Liver (tissue), 9 donors: ENCODE results near the gene EMX1. TPM values are rescaled to one million over a fixed set of nuclear protein-coding genes. Genes with fewer than 3 reads are reported as not detected.

Source experiments
- DNase-seq: peaks from one replicate; pipeline ENCODE4 v3.0.0-alpha.2; 2017; ENCODE audit warnings: low spot score
- H3K27ac ChIP-seq, 2 donors: one replicate each; pipeline ENCODE4 v1.7.0; 2013; ENCODE audit warnings: inconsistent platforms in 2 of 2, low read length in 2 of 2, control low read depth in 1 of 2, low read depth in 1 of 2, mild to moderate bottlenecking in 1 of 2
- H3K27me3 ChIP-seq, 4 donors: one replicate each; pipeline versions ENCODE4 v1.6.1 to v1.7.0; 2013; ENCODE audit warnings: low read length in 3 of 4, inconsistent platforms in 1 of 4, mild to moderate bottlenecking in 1 of 4, moderate library complexity in 1 of 4; ENCODE audit not compliant: control insufficient read depth in 4 of 4, insufficient read depth in 4 of 4
- H3K36me3 ChIP-seq, 4 donors: one replicate each; pipeline versions ENCODE4 v1.6.1 to v1.7.0; 2013; ENCODE audit warnings: low read length in 3 of 4, mild to moderate bottlenecking in 3 of 4, low read depth in 1 of 4, moderate library complexity in 1 of 4; ENCODE audit not compliant: control insufficient read depth in 4 of 4, insufficient read depth in 3 of 4
- H3K4me1 ChIP-seq, 4 donors: one replicate each; pipeline versions ENCODE4 v1.6.1 to v1.7.0; 2013; ENCODE audit warnings: low read length in 3 of 4, mild to moderate bottlenecking in 3 of 4, moderate library complexity in 1 of 4; ENCODE audit not compliant: control insufficient read depth in 4 of 4, insufficient read depth in 4 of 4
- H3K4me3 ChIP-seq, 3 donors: one replicate each; pipeline versions ENCODE4 v1.6.1 to v1.7.0; 2013; ENCODE audit warnings: low read length in 3 of 3, control low read depth in 1 of 3, low read depth in 1 of 3, mild to moderate bottlenecking in 1 of 3
- H3K9ac ChIP-seq, 2 donors: one replicate each; pipeline ENCODE4 v1.7.0; 2013; ENCODE audit warnings: low read length in 2 of 2, mild to moderate bottlenecking in 2 of 2, moderate library complexity in 2 of 2, control low read depth in 1 of 2, low read depth in 1 of 2
- H3K9me3 ChIP-seq, 4 donors: one replicate each; pipeline versions ENCODE4 v1.6.1 to v1.7.0; 2013; ENCODE audit warnings: low read length in 3 of 4; ENCODE audit not compliant: control insufficient read depth in 4 of 4
- EGR1 ChIP-seq, 2 donors: IDR thresholded peaks; 2 replicates each; pipeline ENCODE4 v1.6.1; 2016 to 2018; ENCODE audit warnings: antibody characterized with exemption in 2 of 2, low read depth in 2 of 2
- FOXA1 ChIP-seq: IDR thresholded peaks from 2 replicates; pipeline ENCODE4 v1.6.1; 2016; ENCODE audit warnings: antibody characterized with exemption
- FOXA2 ChIP-seq: IDR thresholded peaks from 2 replicates; pipeline ENCODE4 v1.6.1; 2016; ENCODE audit warnings: antibody characterized with exemption
- GABPA ChIP-seq, 2 donors: IDR thresholded peaks in 1 of 2; conservative IDR thresholded peaks in 1 of 2; 2 replicates each; pipeline ENCODE4 v1.6.1; 2016; ENCODE audit warnings: antibody characterized with exemption in 2 of 2, mild to moderate bottlenecking in 1 of 2, moderate library complexity in 1 of 2
- HNF4A ChIP-seq, 2 donors: conservative IDR thresholded peaks; 2 replicates each; pipeline ENCODE4 v1.6.1; 2016; ENCODE audit warnings: antibody characterized with exemption in 2 of 2, mild to moderate bottlenecking in 2 of 2
- HNF4G ChIP-seq: IDR thresholded peaks from 2 replicates; pipeline ENCODE4 v1.6.1; 2016; ENCODE audit warnings: antibody characterized with exemption
- JUND ChIP-seq, 2 donors: IDR thresholded peaks; 2 replicates each; pipeline ENCODE4 v1.6.1; 2016; ENCODE audit warnings: antibody characterized with exemption in 2 of 2
- NR2F2 ChIP-seq: IDR thresholded peaks from 2 replicates; pipeline ENCODE4 v1.6.1; 2016; ENCODE audit warnings: antibody characterized with exemption
- RAD21 ChIP-seq, 2 donors: IDR thresholded peaks; 2 replicates each; pipeline ENCODE4 v1.6.1; 2016; ENCODE audit warnings: antibody characterized with exemption in 2 of 2, mild to moderate bottlenecking in 2 of 2
- RXRA ChIP-seq, 2 donors: IDR thresholded peaks; 2 replicates each; pipeline ENCODE4 v1.6.1; 2017 to 2018; ENCODE audit warnings: antibody characterized with exemption in 2 of 2, mild to moderate bottlenecking in 1 of 2
- SP1 ChIP-seq: IDR thresholded peaks from 2 replicates; pipeline ENCODE4 v1.6.1; 2018; ENCODE audit warnings: antibody characterized with exemption, mild to moderate bottlenecking
- TAF1 ChIP-seq: conservative IDR thresholded peaks from 2 replicates; pipeline ENCODE4 v1.6.1; 2016; ENCODE audit warnings: antibody characterized with exemption, mild to moderate bottlenecking
- YY1 ChIP-seq: IDR thresholded peaks from 2 replicates; pipeline ENCODE4 v1.6.1; 2016; ENCODE audit warnings: antibody characterized with exemption, mild to moderate bottlenecking
- WGBS: extraction: QIAGEN DNeasy Blood & Tissue Kit; methylation state at CpG from one replicate; pipeline ENCODE4 v1.1.7; 2013; 5-methylcytosine and 5-hydroxymethylcytosine counted together
- polyA plus RNA-seq, 2 donors: library from polyadenylated mRNA; stranded (reverse) in 1 of 2; unstranded in 1 of 2; fragments of 200-250 nt in 1 of 2; fragments of >200 nt in 1 of 2; fragmentation: Nextera tagmentation in 1 of 2; extraction: Ambion mirVana in 1 of 2; gene quantifications; one replicate each; pipeline versions ENCODE4 v1.2.1 to v1.2.3, GENCODE V29; 2013 to 2015
- total RNA-seq, 2 donors: library from RNA; depleted of rRNA; stranded (reverse); fragments of >200 nt; gene quantifications; one replicate each; pipeline ENCODE4 v1.2.3, GENCODE V29; 2014
- TF ChIP-seq, protein P1 (sequence below): IDR thresholded peaks from 2 replicates; pipeline ENCODE4 v1.6.1; 2016; ENCODE audit warnings: antibody characterized with exemption
- TF ChIP-seq, protein P2 (sequence below): IDR thresholded peaks from 2 replicates; pipeline ENCODE4 v1.6.1; 2016; ENCODE audit warnings: antibody characterized with exemption
- TF ChIP-seq, protein P3 (sequence below): fragments of 150-350 bp; IDR thresholded peaks from 2 replicates; pipeline ENCODE4 v1.5.1; 2017; ENCODE audit warnings: improper control_type of control experiment, low read depth, low read length; ENCODE audit not compliant: missing input control
- donor health status: healthy.
- donor health status: healthy.
- donor health status: healthy.
- donor health status: healthy.
- donor health status: healthy.

EMX1 gene
- total and polyA plus RNA-seq, 4 donors = 0.06 to 0.18 (median 0.08) TPM; not detected in 1

DNA sequence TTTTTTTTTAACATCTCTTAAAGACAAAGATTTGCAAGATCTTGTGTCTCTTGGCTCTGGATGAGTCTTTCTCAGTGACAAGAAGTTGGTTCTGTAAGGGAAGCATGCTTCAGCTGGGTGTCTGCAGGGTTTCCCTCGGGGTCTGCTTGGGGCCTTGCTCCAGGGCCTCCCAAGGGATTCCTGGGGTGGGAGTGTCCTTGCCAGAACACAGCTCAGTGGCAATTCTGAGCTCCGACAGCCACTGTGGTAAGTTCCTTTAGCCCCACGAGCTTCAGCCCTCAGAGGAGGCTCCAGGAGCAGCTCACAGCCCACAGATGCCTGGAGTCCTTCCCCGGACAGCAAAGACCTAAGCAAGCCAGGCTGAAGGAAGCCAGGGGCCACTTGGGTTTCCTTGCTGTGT is 52.4 kb downstream of the EMX1 start:
- Histone ChIP-seq H3K36me3 (peaks cover 7 to 53% (median 22%) of the 10 kb centered on the region in 4 donors), H3K9ac (no peak overlapping the region), H3K27me3 (no peaks in the 10 kb centered on the region), H3K4me1 (no peaks in the 10 kb centered on the region), H3K4me3 (no peak overlapping the region), H3K27ac (no peak overlapping the region), H3K9me3 (no peaks in the 10 kb centered on the region)
- no peak for DNase-seq
- no peak for TF ChIP-seq HNF4G
- TF ChIP-seq JUND (IDR thresholded peaks at IDR 0.05) = no peak
- TF ChIP-seq SP1 = no peak
- no peak for TF ChIP-seq NR2F2
- TF ChIP-seq FOXA2 = no peak
- no peak for TF ChIP-seq RAD21 (IDR thresholded peaks at IDR 0.05)
- TF ChIP-seq TAF1 = no peak
- TF ChIP-seq, protein P1, sequence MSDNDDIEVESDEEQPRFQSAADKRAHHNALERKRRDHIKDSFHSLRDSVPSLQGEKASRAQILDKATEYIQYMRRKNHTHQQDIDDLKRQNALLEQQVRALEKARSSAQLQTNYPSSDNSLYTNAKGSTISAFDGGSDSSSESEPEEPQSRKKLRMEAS = no peak
- no peak for TF ChIP-seq HNF4A (conservative IDR thresholded peaks at IDR 0.05)
- TF ChIP-seq FOXA1 = no peak
- no peak for TF ChIP-seq EGR1 (IDR thresholded peaks at IDR 0.05; ENCODE audit: low read depth in 2 of 2)
- no peak for TF ChIP-seq YY1
- WGBS = 90% methylated on average over 4 of the region's 4 CpGs

DNA sequence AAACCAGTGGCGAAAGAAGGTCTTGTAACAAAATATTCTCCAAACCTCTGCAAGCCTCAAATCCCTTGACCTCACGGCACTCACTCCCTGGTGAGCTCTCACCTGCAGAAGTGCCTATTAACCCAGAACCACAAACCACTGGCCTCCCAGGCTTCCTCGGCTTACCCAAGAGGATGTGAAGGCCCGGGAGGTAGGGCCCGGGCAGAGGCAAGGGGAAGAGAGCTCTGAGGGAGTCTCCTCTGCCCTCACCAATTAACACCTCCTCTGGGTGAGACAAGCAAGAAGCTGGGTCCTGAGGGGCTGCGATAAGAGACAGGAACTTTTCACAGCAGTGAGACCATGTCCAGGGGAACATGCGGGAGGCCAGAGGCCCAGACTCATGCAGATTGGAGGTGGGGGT is 53.7 kb downstream of the EMX1 start:
- no peaks in the 10 kb centered on the region for H3K9me3 ChIP-seq

More for the DNA sequence above, 53.7 kb downstream of the EMX1 start:
- no peak for TF ChIP-seq FOXA2
- TF ChIP-seq, protein P2, sequence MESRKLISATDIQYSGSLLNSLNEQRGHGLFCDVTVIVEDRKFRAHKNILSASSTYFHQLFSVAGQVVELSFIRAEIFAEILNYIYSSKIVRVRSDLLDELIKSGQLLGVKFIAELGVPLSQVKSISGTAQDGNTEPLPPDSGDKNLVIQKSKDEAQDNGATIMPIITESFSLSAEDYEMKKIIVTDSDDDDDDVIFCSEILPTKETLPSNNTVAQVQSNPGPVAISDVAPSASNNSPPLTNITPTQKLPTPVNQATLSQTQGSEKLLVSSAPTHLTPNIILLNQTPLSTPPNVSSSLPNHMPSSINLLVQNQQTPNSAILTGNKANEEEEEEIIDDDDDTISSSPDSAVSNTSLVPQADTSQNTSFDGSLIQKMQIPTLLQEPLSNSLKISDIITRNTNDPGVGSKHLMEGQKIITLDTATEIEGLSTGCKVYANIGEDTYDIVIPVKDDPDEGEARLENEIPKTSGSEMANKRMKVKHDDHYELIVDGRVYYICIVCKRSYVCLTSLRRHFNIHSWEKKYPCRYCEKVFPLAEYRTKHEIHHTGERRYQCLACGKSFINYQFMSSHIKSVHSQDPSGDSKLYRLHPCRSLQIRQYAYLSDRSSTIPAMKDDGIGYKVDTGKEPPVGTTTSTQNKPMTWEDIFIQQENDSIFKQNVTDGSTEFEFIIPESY = no peak
- no peak for TF ChIP-seq RXRA (IDR thresholded peaks at IDR 0.05)
- no peak for TF ChIP-seq RAD21 (IDR thresholded peaks at IDR 0.05)
- no peak for TF ChIP-seq SP1
- TF ChIP-seq HNF4G = no peak
- TF ChIP-seq EGR1 (IDR thresholded peaks at IDR 0.05; ENCODE audit: low read depth in 2 of 2) = no peak
- TF ChIP-seq, protein P1 = no peak
- TF ChIP-seq TAF1 = no peak
- no peak for TF ChIP-seq GABPA (IDR thresholded peaks at IDR 0.05 in 1 of 2, conservative IDR thresholded peaks at IDR 0.05 in 1 of 2)
- TF ChIP-seq, protein P3, sequence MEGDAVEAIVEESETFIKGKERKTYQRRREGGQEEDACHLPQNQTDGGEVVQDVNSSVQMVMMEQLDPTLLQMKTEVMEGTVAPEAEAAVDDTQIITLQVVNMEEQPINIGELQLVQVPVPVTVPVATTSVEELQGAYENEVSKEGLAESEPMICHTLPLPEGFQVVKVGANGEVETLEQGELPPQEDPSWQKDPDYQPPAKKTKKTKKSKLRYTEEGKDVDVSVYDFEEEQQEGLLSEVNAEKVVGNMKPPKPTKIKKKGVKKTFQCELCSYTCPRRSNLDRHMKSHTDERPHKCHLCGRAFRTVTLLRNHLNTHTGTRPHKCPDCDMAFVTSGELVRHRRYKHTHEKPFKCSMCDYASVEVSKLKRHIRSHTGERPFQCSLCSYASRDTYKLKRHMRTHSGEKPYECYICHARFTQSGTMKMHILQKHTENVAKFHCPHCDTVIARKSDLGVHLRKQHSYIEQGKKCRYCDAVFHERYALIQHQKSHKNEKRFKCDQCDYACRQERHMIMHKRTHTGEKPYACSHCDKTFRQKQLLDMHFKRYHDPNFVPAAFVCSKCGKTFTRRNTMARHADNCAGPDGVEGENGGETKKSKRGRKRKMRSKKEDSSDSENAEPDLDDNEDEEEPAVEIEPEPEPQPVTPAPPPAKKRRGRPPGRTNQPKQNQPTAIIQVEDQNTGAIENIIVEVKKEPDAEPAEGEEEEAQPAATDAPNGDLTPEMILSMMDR = no peak
- TF ChIP-seq NR2F2 = no peak
- Histone ChIP-seq H3K4me1 (no peaks in the 10 kb centered on the region), H3K27me3 (no peaks in the 10 kb centered on the region), H3K27ac (no peak overlapping the region), H3K9ac (no peak overlapping the region), H3K4me3 (no peak overlapping the region), H3K36me3 (peaks cover 3 to 43% (median 24%) of the 10 kb centered on the region in 4 donors)
- DNase-seq = no peak
- 90% methylated on average over 7 of the region's 7 CpGs for WGBS
